Caco-2 (cell line): ENCODE data around the gene AFG3L2. TPM values are rescaled to one million over a fixed set of nuclear protein-coding genes. Genes with fewer than 3 reads are reported as not detected.

Experiments
- BruUV-seq: library from RNA; stranded (reverse); fragments of 400-500 nt; replicated peaks from 2 replicates; lab custom pipeline; 2021; lab: Mats Ljungman, UMichigan
- CTCF ChIA-PET: fragments of 300-600 bp; sonication (Branson Sonifier 250); formaldehyde crosslinking; loops from one replicate; lab custom pipeline; 2022; ENCODE audit warnings: antibody characterized with exemption; lab: Charles Lee
- POLR2A ChIA-PET: fragments of 300-600 bp; sonication (Branson Sonifier 250); formaldehyde crosslinking; loops from one replicate; lab custom pipeline; 2022; ENCODE audit warnings: antibody characterized with exemption; lab: Charles Lee
- DNase-seq, 2 experiments: peaks; one replicate each; pipeline versions ENCODE4 v3.0.0 to v3.0.0-alpha.2; 2020 to 2022
- H3K27me3 ChIP-seq: replicated peaks from 2 replicates; pipeline ENCODE4 v1.6.0; 2011; ENCODE audit warnings: low read length; ENCODE audit not compliant: control insufficient read depth, insufficient read depth
- H3K36me3 ChIP-seq: 2 replicates; pipeline ENCODE4 v1.5.1; 2011; ENCODE audit warnings: low read length; ENCODE audit not compliant: control insufficient read depth, insufficient read depth
- H3K4me1 ChIP-seq: fragments of 250-450 bp; sonication (Bioruptor Pico); 2 replicates; pipeline ENCODE4 v1.5.1; 2020; ENCODE audit warnings: mild to moderate bottlenecking
- H3K4me3 ChIP-seq: 2 replicates; pipeline ENCODE4 v1.5.1; 2011; ENCODE audit warnings: low read depth, mild to moderate bottlenecking, control low read depth, low read length
- H3K9me3 ChIP-seq: fragments of 250-450 bp; sonication (Bioruptor Pico); 2 replicates; pipeline ENCODE4 v1.5.1; 2020; ENCODE audit warnings: mild to moderate bottlenecking, moderate library complexity
- H3K27ac Mint-ChIP-seq: one replicate; pipeline ENCODE4 v1.8.0; 2022; ENCODE audit warnings: mixed read lengths; ENCODE audit not compliant: unreplicated experiment
- H3K27me3 Mint-ChIP-seq: one replicate; pipeline ENCODE4 v1.8.0; 2022; ENCODE audit warnings: mixed read lengths; ENCODE audit not compliant: insufficient read depth, unreplicated experiment
- H3K36me3 Mint-ChIP-seq: one replicate; pipeline ENCODE4 v1.8.0; 2022; ENCODE audit warnings: mild to moderate bottlenecking, mixed read lengths; ENCODE audit not compliant: insufficient read depth, unreplicated experiment
- H3K4me1 Mint-ChIP-seq: one replicate; pipeline ENCODE4 v1.8.0; 2022; ENCODE audit warnings: low read depth, mixed read lengths; ENCODE audit not compliant: unreplicated experiment
- H3K4me3 Mint-ChIP-seq: one replicate; pipeline ENCODE4 v1.8.0; 2022; ENCODE audit warnings: mild to moderate bottlenecking, moderate library complexity, mixed read lengths; ENCODE audit not compliant: unreplicated experiment
- H3K9me3 Mint-ChIP-seq: one replicate; pipeline ENCODE4 v1.8.0; 2022; ENCODE audit warnings: mixed read lengths; ENCODE audit not compliant: unreplicated experiment
- CTCF ChIP-seq, 2 experiments: fragments of 200-600 bp in 1 of 2; IDR thresholded peaks; 1 replicate in 1 of 2; 2 replicates in 1 of 2; pipeline versions ENCODE4 v1.5.1 to v1.8.0; 2011 to 2022; ENCODE audit warnings: antibody characterized with exemption in 1 of 2, control low read depth in 1 of 2, inconsistent platforms in 1 of 2, low read depth in 1 of 2, low read length in 1 of 2, mild to moderate bottlenecking in 1 of 2, moderate library complexity in 1 of 2; ENCODE audit not compliant: insufficient read depth in 1 of 2, severe bottlenecking in 1 of 2, unreplicated experiment in 1 of 2
- intact Hi-C: fragments of 100-400 bp; cut with micrococcal nuclease; formaldehyde crosslinking; loops from one replicate; pipeline ENCODE4 v1.10.0; 2022; ENCODE audit not compliant: unreplicated experiment
- total RNA-seq: library from RNA; stranded (reverse); gene quantifications from 2 replicates; pipeline ENCODE4 v1.2.3, GENCODE V29; 2022

AFG3L2 gene
- total RNA-seq, 1 experiment from 2014 or later, result 72.0 TPM

GRCh38 chr18:12373771-12374116 lies 3.3 kb downstream of the AFG3L2 start:
- CTCF ChIA-PET, result no interaction called here
- no peaks in the 10 kb centered on the region for H3K4me1 Mint-ChIP-seq
- no peak overlapping the region for H3K4me3 ChIP-seq
- no peak for DNase-seq
- TF ChIP-seq CTCF (IDR thresholded peaks at IDR 0.05; ENCODE audit: insufficient read depth in 1 of 2, low read depth in 1 of 2, low read length in 1 of 2, severe bottlenecking in 1 of 2, unreplicated experiment in 1 of 2), result no peak
- H3K36me3 Mint-ChIP-seq, result peaks cover 14% of the 10 kb centered on the region
- intact Hi-C loops, result no loop called here
- H3K27ac Mint-ChIP-seq, result peak overlapping the region; percentile 0
- POLR2A ChIA-PET, result no interaction called here
- H3K27me3 Mint-ChIP-seq, result no peaks in the 10 kb centered on the region
- H3K9me3 Mint-ChIP-seq, result no peaks in the 10 kb centered on the region
- no peaks in the 10 kb centered on the region for H3K36me3 ChIP-seq
- H3K4me1 ChIP-seq, result peaks cover 9% of the 10 kb centered on the region; the same call in 1 of the 2 replicates
- no peaks in the 10 kb centered on the region for H3K9me3 ChIP-seq
- H3K27me3 ChIP-seq, result no peaks in the 10 kb centered on the region
- BruUV-seq, result no TSS peak
- no peak overlapping the region for H3K4me3 Mint-ChIP-seq

- Mint-ChIP-seq H3K4me1 (no peaks in the 10 kb centered on the region), H3K4me3 (no peak overlapping the region), H3K36me3 (peaks cover 15% of the 10 kb centered on the region), H3K9me3 (no peaks in the 10 kb centered on the region), H3K27me3 (no peaks in the 10 kb centered on the region), H3K27ac (peak overlapping the region; percentile 0)
- TF ChIP-seq CTCF (IDR thresholded peaks at IDR 0.05; ENCODE audit: insufficient read depth in 1 of 2, low read depth in 1 of 2, low read length in 1 of 2, severe bottlenecking in 1 of 2, unreplicated experiment in 1 of 2), result no peak
- BruUV-seq, result no TSS peak
- no peak for DNase-seq
- Histone ChIP-seq H3K4me1 (peaks cover 7% of the 10 kb centered on the region; the same call in 1 of the 2 replicates), H3K4me3 (no peak overlapping the region), H3K36me3 (no peaks in the 10 kb centered on the region), H3K27me3 (no peaks in the 10 kb centered on the region), H3K9me3 (no peaks in the 10 kb centered on the region)
- POLR2A ChIA-PET, result no interaction called here
- CTCF ChIA-PET, result no interaction called here
- intact Hi-C loops, result no loop called here
These were observed 3.8 kb downstream of the AFG3L2 start for GRCh38 chr18:12373116-12373770.

GRCh38 chr18:12372406-12372805 lies 4.6 kb downstream of the AFG3L2 start:
- Histone ChIP-seq H3K9me3 (no peaks in the 10 kb centered on the region), H3K4me1 (peaks cover 7% of the 10 kb centered on the region; the same call in 1 of the 2 replicates), H3K4me3 (no peak overlapping the region), H3K36me3 (no peaks in the 10 kb centered on the region; the same call in 1 of the 2 replicates), H3K27me3 (no peaks in the 10 kb centered on the region)
- BruUV-seq, result no TSS peak
- POLR2A ChIA-PET, result no interaction called here
- no peak for TF ChIP-seq CTCF (IDR thresholded peaks at IDR 0.05; ENCODE audit: insufficient read depth in 1 of 2, low read depth in 1 of 2, low read length in 1 of 2, severe bottlenecking in 1 of 2, unreplicated experiment in 1 of 2)
- no peak overlapping the region for H3K27ac Mint-ChIP-seq
- CTCF ChIA-PET, result no interaction called here
- DNase-seq, result no peak
- H3K9me3 Mint-ChIP-seq, result no peaks in the 10 kb centered on the region
- H3K27me3 Mint-ChIP-seq, result no peaks in the 10 kb centered on the region
- intact Hi-C loops, result no loop called here
- H3K36me3 Mint-ChIP-seq, result peaks cover 13% of the 10 kb centered on the region
- H3K4me3 Mint-ChIP-seq, result no peak overlapping the region
- H3K4me1 Mint-ChIP-seq, result no peaks in the 10 kb centered on the region
